HG03060 (cell line): ENCODE results near the gene PRAME.
"Not testable (repeated sequence)": the region's sequence is repeated elsewhere in the genome, so short reads cannot be mapped to it uniquely, and the experiment has no call there.

Experiments used
- ATAC-seq: cut with Tn5 transposase; IDR thresholded peaks from one replicate; pipeline ENCODE4 v1.9.1; 2021; ENCODE audit warnings: low read depth, moderate number of reproducible peaks; ENCODE audit not compliant: unreplicated experiment

The PRAME gene

DNA sequence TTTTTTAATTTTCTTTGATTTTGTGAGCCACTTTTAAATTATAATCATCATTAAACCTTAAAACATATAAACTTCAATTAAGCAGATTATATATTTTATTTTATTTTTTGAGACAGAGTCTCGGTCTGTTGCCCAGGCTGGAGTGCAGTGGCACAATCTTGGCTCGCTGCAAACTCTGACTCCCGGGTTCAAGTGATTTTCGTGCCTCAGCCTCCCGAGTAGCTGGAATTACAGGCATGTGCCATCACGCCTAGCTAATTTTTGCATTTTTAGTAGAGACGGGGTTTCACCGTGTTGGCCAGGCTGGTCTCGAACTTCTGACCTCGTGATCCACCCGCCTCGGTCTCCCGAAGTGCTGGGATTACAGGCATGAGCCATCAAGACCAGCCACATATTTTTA is 22.5 kb upstream of the PRAME start:
- not testable (repeated sequence) for ATAC-seq

DNA sequence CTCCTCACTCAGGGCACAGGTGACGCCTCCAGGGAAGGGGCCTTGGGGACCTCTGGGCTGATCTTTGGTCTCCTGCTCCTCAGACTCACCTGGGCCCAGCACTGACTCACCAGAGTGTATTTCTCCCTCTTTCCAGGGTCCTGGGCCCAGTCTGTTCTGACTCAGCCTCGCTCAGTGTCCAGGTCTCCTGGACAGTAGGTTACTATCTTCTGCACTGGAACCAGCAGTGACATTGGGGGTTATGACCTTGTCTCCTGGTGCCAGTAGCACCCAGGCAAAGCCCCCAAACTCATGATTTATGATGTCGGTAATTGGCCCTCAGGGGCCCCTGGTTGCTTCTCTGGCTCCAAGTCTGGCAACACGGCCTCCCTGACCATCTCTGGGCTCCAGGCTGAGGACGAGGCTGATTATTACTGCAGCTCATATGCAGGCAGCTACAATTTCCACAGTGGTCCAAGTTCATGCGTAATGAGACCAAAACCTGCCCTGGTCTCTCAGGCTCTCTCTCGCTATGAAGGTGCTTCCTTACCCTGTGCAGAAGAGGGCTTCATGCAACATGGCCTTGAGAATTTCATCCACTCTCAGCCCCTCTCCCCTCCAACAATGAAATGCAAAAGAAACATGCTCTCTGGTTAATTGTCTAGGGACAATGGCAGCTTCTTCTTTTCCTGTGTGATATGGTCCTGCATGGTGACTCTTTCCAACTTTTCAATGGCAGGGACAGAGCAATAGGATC is 21.0 kb upstream of the PRAME start:
- no peak for ATAC-seq

DNA sequence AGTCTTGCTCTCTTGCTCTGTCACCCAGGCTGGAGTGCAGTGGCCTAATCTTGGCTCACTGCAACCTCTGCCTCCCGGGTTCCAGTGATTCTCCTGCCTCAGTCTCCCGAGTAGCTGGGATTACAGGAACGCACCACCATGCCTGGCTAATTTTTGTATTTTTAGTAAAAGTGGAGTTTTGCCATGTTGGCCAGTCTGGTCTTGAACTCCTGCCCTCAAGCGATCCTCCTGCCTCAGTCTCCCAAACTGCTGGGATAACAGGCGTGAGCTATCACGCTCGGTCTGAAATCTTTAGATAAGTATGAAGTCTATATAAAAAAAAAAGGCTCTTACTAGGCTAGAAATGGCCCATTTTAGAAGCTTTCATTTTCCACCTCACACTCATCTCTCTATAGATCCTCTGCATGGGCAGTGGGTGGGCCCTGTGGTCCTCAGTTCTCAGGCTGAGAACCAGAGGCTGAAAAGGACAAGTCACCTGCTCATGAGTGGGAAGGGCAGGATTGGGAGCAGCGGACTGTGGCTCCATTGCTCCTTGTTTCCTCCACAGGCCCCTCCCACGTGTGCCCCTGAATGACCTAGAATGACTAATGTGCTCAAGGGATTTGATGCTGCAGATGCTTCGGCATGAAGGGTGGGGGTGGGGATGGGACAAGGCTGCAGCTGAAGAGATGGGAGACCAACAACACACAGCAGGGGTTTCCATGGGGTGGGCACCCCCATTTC is 19.8 kb upstream of the PRAME start:
- ATAC-seq: no peak

DNA sequence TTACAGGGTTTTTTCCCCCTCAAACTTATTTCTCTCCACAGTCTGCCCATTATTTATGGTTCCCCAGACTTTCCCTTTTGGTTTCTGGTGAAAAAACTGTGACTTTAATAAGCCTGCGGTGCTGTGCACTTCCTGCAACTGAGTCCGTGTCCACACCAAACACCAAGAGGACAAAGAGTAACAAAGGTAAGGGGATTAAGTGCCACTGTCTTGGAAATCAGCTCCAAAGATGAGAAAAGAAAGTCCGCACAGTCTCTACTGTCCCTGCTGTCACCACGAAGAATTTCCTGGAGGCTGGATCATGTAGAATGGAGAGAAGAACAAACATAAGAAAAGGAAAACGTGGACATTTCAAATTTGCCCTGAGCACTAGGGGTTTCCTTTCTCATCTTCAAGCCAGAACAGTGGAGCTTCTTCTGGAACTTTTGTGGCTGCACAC is 17.9 kb upstream of the PRAME start:
- no peak for ATAC-seq

DNA sequence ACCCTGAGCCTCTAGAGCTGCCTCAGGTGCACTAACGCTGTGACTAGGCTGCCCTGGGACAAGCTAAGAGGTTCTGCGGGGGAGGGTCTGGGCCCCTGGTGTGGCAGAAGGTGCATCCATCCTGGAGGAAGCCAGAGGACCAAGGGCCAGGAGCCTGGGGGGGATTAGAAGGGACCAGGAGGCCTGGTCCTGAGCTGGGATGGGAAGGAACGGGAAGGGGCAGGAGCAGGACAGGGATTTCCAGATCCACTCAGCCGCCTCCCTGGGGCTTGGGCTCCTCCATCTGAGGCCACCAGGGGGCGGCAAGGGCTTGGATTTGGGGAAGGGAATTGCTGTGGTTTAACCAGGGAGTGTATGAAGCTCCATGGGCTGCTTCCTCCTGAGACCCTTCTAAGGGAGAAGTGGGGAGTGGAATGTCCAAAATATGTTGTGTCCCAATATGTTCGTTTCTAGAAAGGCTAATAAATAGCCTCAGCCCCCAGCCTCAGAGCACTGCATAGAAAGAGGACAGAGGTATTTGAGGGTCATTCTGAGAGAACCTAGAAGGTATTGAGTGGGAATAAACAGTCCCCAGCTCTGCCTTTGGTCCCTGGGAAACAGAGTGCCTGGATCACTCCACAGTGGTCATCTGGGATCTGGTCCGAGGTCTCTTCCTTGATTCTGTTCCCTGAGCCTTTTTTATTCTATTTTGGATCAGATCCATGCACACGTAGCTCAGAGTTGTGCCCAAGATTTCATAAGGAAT is 17.4 kb upstream of the PRAME start:
- ATAC-seq: no peak

DNA sequence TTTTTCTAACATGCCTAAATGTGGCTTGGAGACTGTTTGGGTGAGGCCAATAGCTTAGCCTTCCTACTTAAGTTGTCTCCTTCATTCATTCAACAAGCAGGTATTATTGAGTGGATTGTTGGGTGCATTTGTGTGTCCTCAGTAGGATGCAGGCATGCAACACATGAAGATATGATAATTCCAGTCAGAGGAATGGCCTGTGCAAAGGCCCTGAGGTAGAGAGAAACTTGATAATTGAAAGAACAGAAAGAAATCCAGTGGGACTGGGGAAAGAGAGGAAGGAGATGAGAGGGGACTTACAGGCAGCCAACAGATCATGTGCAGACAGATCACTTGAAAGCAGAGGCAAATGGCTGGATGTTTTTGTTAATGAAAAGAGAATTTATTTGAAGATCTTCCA is 15.3 kb upstream of the PRAME start:
- no peak for ATAC-seq

DNA sequence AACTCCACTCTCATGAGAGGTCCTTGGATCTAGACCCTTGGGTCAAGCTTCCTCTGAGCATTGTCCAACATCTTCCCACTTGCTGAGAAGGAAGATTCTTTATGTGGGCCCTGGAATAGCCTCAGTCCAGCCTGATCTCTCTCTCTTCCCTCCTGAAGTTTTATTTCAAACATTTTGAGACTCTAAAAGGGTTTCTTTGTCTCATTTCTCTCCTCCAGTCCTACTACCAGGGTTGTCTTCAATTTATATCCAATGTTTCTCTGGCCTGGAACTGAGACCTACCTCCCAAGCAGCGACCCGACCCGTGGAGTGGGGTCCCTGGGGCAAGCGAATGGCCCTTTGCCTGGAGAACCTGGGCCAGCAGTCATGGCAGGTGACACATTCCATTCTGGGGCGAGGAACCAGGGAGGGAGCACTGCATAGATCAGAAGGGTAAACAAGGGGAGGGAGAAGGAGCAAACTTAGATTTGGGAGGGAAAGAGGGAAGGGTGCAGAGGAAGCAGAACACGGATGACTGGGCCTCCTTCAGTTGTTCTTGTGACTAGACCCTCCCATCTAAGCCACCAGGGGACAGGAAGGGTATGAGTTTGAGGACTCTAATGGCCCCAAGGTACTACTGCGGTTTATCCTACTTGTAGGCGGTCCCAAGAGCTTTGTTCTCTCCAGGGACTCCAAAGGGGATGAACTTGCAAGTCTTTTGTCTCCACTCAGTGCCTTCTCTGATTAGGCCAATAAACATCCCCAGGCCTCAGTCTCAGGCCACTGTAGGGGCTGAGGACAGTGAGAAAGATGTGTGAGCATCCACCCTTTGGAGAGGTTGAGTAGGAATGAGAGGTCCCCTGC is 14.2 kb upstream of the PRAME start:
- ATAC-seq: no peak

DNA sequence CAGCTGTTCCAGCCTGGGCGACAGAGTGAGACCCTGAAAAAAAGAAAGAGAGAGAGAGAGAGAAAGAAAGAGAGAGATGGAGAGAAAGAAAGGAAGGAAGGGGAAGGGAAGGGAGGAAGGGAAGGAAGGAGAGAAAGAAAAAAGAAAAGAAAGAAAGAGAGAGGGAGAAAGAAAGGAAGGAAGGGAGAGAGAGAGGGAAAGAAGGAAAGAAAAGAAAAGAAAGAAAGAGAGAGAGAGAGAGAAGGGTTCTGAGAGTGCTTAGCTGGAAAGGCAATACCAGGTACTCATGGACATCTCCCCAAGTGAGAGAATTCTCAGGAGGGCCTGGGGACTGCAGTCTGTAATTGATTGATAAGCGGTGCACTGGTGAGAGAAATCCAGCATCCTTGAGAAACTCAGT is 12.8 kb upstream of the PRAME start:
- ATAC-seq: no peak

DNA sequence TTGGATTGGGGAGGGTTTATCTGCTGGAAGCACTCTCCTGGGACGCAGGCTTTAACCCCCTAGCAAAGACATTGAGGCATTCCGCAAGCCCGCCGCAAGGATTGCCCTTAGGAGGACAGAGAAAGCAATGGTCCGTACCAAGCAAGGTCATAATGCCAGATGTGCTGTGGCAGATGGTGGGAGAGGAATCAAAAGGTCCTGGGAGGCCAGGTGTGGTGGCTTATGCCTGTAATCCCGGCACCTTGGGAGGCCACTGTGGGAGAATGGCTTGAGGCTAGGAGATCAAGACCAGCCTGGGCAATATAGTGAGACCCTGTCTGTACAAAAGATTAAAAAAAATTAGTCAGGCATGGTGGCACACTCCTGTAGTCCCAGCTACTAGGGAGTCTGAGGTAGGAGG is 12.4 kb upstream of the PRAME start:
- no peak for ATAC-seq

DNA sequence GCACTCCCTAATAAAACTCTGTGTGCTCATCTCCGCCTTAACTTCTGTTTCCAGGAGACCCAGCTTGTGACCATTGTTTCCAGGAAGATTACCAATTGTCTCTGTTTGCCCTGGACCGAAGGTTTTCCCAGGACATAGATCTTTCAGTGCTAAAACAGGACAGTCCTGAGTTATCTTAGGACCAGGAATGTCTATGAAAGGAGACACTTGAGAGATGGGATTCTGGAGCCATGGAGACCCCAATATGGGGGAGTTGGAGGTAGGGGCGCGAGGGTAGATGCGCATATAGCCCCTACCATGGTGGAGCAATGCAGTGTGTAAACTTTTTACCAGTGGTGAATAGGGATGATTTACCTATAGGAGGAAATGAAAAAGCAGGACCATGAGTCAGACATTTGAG is 10.2 kb upstream of the PRAME start:
- ATAC-seq: no peak

DNA sequence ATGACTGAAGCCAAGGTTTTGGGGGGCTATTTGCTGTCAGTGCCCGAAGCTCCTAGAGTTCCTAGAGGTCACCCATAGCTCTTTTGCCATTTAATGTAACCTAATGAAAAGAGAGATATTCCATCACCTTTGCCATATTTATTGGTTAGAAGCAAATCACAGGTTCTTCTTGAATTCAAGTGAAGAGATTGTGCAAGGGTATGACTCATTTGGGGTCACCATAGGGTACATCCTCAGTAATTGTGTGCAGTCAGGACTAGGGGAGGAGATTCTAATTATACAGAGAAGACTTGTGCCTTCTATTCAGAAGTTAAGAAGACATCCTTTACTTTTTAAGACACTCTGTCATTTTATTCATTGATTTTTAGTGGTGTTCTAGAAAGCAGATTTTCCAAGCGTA is 6.9 kb upstream of the PRAME start:
- no peak for ATAC-seq

DNA sequence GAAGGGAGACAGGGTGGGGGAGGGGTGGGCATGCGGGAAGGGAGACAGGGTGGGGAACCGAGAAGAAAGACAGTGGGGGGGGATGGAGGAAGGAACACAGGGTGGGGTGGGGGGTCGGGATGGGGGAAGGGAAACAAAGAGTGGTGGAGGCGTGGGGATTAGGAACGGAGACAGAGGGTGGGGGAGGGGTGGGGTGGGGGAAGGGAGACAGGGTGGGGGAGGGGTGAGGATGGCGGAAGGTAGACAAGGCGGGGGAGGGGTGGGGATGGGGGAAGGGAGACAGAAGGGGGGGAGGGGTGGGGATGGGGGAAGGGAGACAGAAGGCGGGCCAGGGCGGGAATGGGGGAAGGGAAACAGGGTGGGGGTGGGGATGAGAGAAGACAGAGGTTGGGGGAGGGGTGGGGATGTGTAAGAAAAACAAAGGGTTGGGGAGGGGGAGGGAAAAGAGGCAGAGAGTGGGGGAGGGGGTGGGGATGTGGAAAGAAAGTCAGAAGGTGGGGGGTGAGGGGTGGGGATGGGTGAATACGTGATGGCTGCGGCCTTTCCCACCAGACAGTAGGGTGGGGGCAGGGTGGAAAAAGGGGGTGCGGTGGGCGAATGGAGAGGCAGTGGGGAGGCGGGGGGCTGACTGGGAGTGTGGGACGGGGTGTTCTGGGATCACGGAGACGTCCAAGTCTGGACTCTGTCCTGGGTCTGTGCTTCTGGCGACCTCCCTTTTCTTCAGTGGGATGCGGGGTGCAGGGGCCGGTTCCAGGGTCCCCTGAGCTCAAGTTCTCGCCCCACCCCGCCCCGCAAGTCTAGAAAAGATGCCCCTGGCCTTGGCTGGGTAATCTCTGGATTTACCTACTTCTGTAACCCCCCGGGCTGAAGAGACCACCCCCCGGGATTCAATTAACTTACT is 744 bp downstream of the PRAME start:
- no peak for ATAC-seq

DNA sequence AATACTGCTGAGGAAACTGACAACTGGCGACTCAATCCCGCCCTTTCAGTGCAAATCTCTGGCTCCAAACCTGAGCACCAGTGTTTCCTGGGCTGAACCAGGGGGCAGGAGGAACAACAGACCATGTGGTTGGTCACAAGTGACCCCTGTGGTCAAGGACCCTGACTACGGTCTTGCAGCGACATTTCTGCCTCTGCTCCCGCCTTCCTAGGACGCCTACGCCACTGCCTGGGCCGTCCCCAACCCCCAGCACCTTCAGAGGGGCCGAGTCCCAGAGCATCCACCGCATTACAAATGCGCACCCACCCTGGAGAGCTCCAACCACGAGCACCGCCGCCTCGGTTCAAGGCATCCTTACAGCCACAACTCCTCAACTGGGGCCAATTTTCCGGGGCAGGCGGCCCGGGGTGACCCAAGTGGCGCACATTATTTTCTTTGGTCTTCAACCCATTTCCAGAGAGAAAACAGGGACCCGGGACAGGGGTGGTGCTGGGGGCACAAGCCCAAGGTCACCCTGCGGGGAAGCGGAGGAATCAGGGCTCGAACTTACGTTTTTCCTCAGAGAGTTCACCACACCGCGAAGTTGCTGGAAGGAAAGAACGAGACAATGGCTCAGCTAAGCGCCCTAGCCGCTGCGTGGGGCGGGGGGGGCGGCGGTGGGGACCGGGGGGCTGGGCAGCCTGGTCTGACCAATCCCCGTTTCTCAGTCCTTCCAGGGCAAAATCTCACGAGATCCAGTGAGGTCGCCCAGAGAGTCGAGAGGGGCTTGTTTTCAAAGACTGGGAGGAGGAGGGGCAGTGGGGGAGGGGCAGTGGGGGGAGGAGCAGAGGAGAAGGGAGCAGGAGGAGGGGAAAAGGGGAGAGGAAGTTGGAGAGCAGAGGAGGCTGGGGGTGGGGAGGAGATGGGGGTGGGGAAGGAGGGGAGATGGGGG is 1.8 kb downstream of the PRAME start:
- ATAC-seq: no peak

DNA sequence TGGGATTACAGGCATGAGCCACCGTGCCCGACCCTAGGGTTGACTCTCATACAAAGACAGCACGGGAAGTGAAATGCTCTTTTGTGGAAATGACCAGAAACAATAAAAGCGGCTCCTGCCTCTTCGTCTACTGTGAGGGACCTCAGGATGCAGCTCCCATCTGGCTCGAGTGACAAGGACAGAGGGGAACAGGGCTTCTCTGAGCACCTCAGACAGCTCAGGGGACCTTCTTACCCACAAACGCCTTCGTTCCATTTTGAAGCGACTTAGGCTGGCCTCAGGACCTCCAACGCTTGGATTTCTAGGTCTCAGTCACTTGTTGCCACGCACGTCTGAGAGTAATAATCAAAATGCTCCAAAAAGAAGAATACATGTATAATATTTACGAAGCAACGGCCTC is 2.5 kb downstream of the PRAME start:
- no peak for ATAC-seq

DNA sequence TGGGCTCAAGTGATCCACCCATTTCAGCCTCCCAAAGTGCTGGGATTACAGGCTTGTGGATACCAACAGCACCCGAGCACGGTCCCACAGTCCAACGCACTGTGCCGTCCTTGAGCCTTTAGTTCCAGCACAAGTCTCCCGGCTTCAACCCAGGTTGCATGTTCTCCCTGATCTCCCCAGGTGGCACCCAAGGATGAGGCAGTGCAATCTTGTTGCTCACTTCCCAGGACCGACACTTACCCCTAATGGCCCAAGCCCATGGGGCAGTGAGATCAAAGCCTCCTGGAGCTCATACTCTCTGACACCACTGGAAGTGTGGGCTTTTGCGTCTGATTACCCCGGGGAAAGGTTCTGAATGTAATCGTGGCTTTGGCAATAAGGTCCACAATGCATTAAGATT is 3.5 kb downstream of the PRAME start:
- no peak for ATAC-seq

DNA sequence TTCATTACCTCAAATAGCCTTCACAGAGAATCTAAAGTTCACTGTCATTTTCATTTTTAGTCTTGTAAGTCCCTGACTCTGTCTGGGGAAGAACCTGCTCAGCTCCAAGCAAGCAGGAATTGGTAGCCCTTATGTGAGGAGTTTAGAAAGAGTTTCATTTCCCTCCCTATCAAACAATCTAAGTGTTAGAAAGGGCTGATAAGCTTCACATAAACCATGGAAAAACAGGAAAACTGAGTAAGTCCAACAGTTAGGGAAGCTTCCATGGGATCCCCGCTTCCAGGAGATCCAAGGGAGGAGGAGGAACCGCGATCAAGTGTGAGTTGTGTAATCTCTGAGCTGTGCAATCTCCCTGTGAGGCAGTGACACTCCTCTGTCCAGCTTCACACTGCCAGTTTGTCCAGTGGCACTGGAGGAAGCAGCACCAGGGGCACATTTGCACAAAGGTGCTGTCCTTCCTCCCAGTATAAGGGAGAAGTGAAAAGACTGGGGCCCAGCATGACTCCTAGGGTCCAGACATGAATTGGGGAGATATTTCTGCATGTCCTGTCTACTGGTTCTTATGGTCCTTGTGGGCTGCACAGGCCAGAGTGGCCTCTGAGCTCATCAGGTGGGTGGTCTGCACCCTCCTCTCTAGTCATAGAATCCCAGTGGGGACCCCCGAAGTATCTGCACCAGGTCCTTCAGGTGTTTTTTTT is 4.3 kb downstream of the PRAME start:
- no peak for ATAC-seq

DNA sequence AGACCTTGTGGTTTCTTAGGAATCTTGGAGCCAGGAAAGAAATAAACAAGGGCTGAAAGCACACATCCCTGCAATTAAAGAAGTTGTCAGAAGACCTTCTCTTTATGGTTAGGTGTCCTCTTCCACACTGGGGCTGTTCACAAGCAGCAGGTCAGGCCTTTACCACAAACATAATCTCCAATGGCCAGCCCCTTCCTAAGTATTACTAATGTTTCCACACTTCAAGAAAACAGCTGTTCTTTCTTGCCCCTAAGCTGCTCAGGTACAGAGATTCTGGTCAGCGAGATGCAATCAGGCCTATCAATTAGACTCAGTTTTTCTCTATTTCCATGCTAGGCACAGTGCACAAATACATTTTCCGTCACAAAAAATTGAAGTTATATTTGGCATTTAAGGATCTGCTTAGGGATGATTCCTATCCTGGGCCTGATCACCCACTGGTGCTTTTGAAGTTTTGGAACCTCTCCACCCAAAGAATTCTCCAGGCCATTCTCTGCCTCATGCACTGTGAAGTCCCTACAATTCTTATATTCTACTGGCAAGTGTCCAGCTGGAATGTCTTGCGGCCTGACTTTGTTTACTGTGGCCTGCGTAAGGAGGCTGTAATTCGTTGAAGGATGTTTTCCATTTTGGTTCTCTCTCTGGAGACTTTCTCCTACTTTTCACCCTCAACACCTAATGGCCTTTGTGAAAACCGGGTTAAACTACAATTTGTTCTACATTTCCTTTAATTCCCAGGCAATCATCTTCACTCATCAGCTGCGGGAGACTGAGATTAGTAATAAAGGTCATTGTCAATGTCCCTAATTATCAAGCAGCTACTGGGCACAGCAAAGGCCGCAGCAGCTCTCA is 5.1 kb downstream of the PRAME start:
- no peak for ATAC-seq
